ENCODE results near the gene PLEKHH2.
"Not testable (repeated sequence)": the region's sequence is repeated elsewhere in the genome, so short reads cannot be mapped to it uniquely, and the experiment has no call there.

PLEKHH2 gene

DNA sequence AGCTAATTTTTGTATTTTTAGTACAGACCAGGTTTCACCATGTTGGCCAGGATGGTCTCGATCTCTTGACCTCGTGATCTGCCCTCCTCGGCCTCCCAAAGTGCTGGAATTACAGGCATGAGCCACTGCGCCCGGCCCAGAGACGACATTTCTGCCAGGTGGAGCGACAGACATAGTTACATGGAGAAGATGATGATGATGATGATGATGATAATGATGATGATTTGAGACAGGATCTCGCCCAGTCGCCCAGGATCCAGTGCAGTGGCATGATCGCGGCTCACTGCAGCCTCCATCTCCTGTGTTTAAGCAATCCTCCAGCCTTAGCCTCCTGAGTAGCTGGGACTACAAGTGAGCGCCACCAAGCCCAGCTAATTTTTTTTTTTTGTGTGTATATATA is 907 bp upstream of the PLEKHH2 start:
- DNase-seq: not testable (repeated sequence)

- no peak for DNase-seq
Observed at GRCh38 chr2:43636621-43637020, 439 bp upstream of the PLEKHH2 start.

DNA sequence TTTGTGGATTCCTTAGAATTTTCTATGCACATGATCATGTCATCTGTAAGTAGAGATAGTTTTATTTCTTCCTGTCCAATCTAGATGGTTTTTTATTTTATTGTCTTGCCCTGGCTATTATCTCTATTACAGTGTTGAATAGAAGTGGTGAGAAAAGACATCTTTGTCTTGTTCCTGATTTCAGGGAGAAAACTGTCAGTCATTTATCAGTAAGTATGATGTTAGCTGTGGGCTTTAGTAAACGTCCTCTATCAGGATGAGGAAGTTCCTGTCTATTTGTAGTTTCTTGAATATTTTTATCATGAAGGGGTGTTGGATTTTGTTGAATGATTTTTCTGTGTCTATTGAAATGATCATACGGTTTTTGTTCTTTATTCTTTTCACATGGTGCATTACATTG is 5.3 kb downstream of the PLEKHH2 start:
- no peak for DNase-seq

DNA sequence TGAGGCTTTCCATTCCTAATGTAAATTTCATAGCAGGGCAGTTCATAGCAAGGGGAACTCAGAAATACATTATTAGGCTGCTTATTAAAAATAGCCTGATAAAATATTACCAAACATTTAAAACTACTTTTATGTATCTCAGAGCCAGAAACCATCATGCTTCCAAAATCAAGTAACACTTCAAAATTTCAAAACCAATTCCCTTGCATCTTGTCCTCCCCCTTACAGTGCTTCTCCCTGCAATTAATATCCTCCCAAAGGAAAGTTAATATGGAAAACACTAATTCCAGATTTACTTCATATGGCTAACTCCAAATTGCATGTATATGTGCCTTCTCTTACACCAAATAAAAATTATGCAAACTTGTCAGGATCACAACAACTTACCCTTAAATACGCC is 6.6 kb downstream of the PLEKHH2 start:
- DNase-seq: no peak

DNA sequence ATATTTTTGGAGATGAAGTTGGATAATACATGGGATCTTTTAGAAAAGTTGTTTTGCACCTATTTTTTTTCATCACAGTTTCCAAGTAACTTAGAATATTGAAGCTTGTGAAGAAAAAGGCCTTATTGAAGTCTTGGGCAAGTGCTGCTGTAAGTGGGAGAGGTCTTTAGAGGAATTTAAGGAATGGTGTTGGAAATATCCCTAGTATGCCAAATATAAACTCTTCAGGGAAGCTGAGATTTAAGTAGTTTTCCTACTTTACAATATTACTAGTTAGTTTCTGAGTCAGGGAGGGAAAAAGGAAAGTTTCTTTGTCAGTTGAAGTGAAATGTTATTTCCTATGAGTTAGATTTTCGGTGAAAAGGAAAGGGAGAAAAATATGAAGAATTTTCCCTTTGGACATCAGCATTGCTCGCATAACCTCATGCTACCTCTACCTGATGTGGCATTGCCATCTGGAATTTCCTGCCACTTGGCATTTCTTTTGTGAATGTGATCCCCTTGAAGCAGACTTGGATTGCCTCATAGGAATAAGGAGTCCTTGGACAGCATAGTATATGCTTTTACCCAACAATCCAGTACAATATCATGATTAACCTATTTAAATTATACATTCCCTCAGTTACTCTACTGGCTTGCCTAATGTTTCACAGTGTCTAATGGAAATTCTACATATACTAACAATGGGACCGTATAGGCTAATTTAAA is 12.1 kb downstream of the PLEKHH2 start:
- no peak for DNase-seq

DNA sequence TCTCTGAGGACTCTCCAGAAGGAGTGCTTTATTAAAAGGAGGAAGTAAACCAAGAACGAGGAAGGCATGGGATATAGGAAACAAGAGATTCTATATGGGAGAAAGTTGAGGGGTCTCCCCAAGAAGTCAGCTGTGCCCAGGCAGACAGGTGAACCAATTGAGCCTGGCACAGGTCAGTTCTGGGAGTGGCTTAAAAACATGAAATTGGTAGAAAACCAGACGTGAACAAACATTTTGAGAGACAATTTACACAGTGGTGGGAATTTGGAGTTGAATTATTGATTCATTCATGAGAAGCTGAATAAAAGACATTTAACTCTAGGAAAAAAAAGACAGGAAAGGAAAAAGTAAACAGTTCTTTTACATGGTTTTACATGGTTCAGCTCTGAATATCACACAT is 16.4 kb downstream of the PLEKHH2 start:
- no peak for DNase-seq

DNA sequence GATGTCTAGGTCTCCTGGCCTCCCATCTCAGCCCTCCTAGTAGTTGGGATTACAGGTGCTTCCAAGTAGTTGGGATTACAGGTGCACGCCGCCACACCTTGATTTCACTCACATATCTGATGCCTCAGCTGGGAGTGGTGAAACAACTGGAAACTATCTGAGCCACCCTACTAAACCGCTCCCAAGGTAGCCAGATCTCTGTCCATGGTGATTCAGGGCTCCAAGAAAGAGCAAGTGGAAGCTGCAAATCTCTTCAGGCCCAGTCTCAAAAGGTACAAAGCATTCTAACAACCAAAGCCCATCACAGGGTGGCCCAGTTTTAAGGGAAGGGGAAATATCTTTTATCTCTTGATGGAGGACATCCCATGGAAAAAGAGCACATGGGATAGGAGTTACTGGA is 20.2 kb downstream of the PLEKHH2 start:
- DNase-seq: no peak

GRCh38 chr2:43675646-43676321 is 38.7 kb downstream of the PLEKHH2 start:
- DNase-seq: no peak

GRCh38 chr2:43676322-43677050 is 39.4 kb downstream of the PLEKHH2 start, which contains the start of gene C1GALT1C1L:
TSS of gene C1GALT1C1L (minus strand) at chr2:43676429. CDS start at chr2:43676322, 107 bp downstream.
- DNase-seq: peak in 44 of 51 donors; percentile 1 to 71 (median 30)

- DNase-seq: not testable (repeated sequence)
Observed at GRCh38 chr2:43677783-43678182, 40.7 kb downstream of the PLEKHH2 start.

GRCh38 chr2:43685357-43685756 is 48.3 kb downstream of the PLEKHH2 start:
- no peak for DNase-seq

DNA sequence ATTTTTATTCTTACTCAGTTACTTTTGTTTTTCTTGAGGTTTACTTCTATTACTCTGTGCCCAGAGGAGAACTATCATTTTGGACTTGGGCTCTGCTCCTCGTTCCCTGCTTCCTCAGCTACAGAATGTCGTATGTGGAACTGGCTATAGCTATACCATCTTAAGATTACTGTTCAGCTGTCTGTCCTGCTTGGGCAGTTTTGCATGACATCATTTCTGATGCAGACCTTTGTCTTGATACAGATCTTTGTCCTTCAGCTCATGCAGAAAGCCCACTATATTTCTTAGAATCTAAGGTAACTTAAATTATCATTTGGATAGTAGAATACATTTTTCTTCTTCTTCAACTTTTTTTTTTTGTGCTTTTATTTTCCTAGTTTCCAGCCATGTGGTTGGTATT is 52.9 kb downstream of the PLEKHH2 start:
- no peak for DNase-seq

- DNase-seq: no peak
Observed at GRCh38 chr2:43692428-43692994, 55.5 kb downstream of the PLEKHH2 start.

GRCh38 chr2:43698140-43698539 is 61.1 kb downstream of the PLEKHH2 start:
- not testable (repeated sequence) for DNase-seq

DNA sequence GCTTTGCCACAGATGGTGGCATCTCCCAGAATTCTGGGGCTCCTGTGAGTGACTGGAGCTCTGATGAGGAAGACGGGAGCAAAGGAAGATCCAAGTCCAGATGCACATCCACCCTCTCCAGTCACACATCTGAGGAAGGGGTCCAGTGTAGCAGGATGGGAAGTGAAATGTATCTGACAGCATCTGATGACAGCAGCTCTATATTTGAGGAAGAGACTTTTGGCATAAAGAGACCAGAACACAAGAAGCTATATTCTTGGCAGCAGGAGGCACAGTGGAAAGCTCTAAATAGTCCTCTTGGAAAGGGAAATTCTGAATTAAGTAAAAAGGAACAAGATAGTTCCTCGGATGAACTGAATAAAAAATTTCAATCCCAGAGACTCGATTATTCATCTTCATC is 62.7 kb downstream of the PLEKHH2 start:
- DNase-seq: no peak

DNA sequence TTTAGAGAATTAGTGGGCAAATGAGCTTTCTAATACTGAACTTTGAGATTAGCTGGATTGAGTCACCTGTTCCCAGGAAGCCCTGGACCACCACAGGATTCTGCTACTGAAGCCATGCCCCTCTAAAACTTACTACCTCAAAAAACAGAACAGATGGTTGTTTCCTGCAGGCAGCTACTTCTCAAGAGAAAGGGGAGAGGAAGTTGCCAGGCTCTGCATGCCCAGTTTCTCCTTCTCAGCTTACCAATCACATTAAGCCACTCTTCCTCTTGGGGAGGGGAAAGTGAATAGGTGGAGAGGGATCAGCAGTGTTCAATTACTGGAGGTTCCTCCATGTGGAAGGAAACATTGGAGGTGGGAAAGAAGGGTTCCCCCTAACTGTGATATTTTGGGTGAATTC is 64.1 kb downstream of the PLEKHH2 start:
- DNase-seq: no peak

GRCh38 chr2:43707255-43708015 is 70.4 kb downstream of the PLEKHH2 start:
- DNase-seq: peak in 11 of 51 donors; percentile 1 to 36 (median 9)

DNA sequence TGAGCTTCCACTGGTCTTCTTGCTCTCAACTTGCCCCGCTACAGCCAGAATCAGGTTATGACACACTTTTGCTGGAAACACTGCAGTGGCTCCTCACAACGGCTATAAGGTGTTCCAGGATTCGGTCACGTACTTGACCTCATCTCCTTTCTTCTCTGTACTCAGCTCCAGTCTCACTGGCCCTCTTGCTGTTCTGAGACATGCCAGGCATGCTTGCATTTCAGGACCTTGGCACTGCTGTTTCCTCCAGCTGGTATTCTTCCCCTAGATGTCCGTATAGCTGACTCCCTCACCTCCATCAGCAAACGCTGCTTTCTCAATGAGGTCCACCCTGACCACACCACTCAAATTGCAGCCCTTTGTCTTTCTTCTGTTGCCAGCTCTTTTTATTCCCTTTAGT is 71.1 kb downstream of the PLEKHH2 start:
- no peak for DNase-seq

GRCh38 chr2:43708891-43709290 is 71.8 kb downstream of the PLEKHH2 start:
- no peak for DNase-seq

- no peak for DNase-seq
Observed at GRCh38 chr2:43710866-43711265, 73.8 kb downstream of the PLEKHH2 start.

DNA sequence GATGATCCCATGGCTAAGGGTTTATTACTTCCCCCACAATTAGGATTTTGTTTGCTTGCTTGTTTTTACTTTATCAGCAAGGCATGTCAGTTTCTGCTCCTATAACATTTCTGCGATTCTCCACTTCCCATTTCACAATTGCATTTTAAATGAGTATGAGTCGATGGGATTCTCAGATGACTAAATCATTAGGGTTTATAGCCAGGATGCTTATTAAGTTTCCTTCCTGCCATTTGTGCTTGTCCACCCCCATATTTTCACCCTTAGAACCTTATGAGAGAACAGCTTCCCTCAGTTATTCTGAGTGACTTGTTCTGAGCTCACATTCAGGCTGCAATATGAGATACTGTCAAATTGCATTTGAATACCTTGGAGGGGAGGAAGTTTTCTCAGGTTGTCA is 77.1 kb downstream of the PLEKHH2 start:
- no peak for DNase-seq
